K562 (cell line): ENCODE data around the gene ABCC10. TPM values are rescaled to one million over a fixed set of nuclear protein-coding genes. Genes with fewer than 3 reads are reported as not detected.

Experiments used
- ATAC-seq: fragments of 200-7000 bp; cut with Tn5 transposase; 3 replicates; pipeline ENCODE4 v1.9.1; 2020; ENCODE audit warnings: moderate library complexity
- BruUV-seq: library from RNA; stranded (reverse); fragments of 400-500 nt; replicated peaks from 2 replicates; lab custom pipeline; 2021; lab: Mats Ljungman, UMichigan
- CTCF ChIA-PET: fragments of 300-600 bp; formaldehyde crosslinking; extraction: SDS; loops from one replicate; lab custom pipeline; 2021; ENCODE audit warnings: low intra/inter-chr PET ratio; lab: Yijun Ruan, JAX
- POLR2A ChIA-PET: fragments of 300-600, 350-650 bp; sonication (Branson Sonifier 250); formaldehyde crosslinking; extraction: SDS; loops from one replicate; lab custom pipeline; 2021; ENCODE audit warnings: antibody characterized with exemption, inconsistent platforms; lab: Yijun Ruan, JAX
- DNase-seq, 4 experiments: peaks; one replicate each; pipeline versions ENCODE4 v3.0.0 to v3.0.0-alpha.2; 2011 to 2018; ENCODE audit warnings: low spot score in 3 of 4, mixed read lengths in 3 of 4; ENCODE audit errors: extremely low read depth in 1 of 4
- FAIRE-seq: peaks from 2 replicates; lab custom pipeline; 2011; peaks lifted over from hg19 to GRCh38; lab: Jason Lieb, UNC
- H2AFZ ChIP-seq: 2 replicates; pipeline ENCODE4 v1.6.0; 2011; ENCODE audit warnings: low read depth, low read length, control low read depth, inconsistent platforms
- H3K27ac ChIP-seq: fragments of 200-600 bp; 3 replicates; pipeline ENCODE4 v1.8.0; 2011; ENCODE audit warnings: low read depth, mild to moderate bottlenecking, control low read depth, inconsistent platforms, low read length, moderate library complexity, mixed read lengths; ENCODE audit errors: extremely low read depth
- H3K27me3 ChIP-seq, 2 experiments: fragments of 300-600 bp in 1 of 2; 2 replicates in 1 of 2; 3 replicates in 1 of 2; pipeline versions ENCODE4 v1.6.0 to v1.8.0; 2011; ENCODE audit warnings: inconsistent platforms in 2 of 2, low read length in 2 of 2, mild to moderate bottlenecking in 1 of 2, mixed read lengths in 1 of 2, moderate library complexity in 1 of 2; ENCODE audit not compliant: control insufficient read depth in 2 of 2, insufficient read depth in 2 of 2
- H3K36me3 ChIP-seq: fragments of 300-600 bp; 3 replicates; pipeline ENCODE4 v1.8.0; 2011; ENCODE audit warnings: mild to moderate bottlenecking, low read length, inconsistent platforms; ENCODE audit not compliant: control insufficient read depth, insufficient read depth
- H3K4me1 ChIP-seq, 2 experiments: fragments of 200-600 bp in 1 of 2; replicated peaks in 1 of 2; 2 replicates in 1 of 2; 3 replicates in 1 of 2; pipeline versions ENCODE4 v1.5.1 to v1.8.0; 2011; ENCODE audit warnings: inconsistent platforms in 2 of 2, low read length in 2 of 2, mild to moderate bottlenecking in 1 of 2, mixed read lengths in 1 of 2, moderate library complexity in 1 of 2; ENCODE audit not compliant: control insufficient read depth in 2 of 2, insufficient read depth in 2 of 2
- H3K4me2 ChIP-seq: 2 replicates; pipeline ENCODE4 v1.6.1; 2011; ENCODE audit warnings: low read length, control low read depth, inconsistent platforms, mixed read lengths; ENCODE audit not compliant: insufficient read depth
- H3K4me3 ChIP-seq: fragments of 200-600 bp; sonication (generic), shearing (Covaris generic); 2 replicates; pipeline ENCODE4 v1.5.1; 2016; ENCODE audit warnings: control low read depth, inconsistent platforms
- H3K79me2 ChIP-seq: fragments of 200-600 bp; 3 replicates; pipeline ENCODE4 v1.8.0; 2011; ENCODE audit warnings: low read length, inconsistent platforms; ENCODE audit not compliant: control insufficient read depth, insufficient read depth
- H3K9ac ChIP-seq, 2 experiments: 2 replicates each; pipeline versions ENCODE4 v1.6.0 to v1.6.1; 2011; ENCODE audit warnings: low read depth in 2 of 2, low read length in 2 of 2, control low read depth in 1 of 2, inconsistent platforms in 1 of 2, mild to moderate bottlenecking in 1 of 2, mixed read lengths in 1 of 2; ENCODE audit not compliant: insufficient read depth in 1 of 2
- H3K9me1 ChIP-seq: one replicate; pipeline ENCODE4 v1.6.0; 2011; ENCODE audit warnings: inconsistent platforms, mild to moderate bottlenecking, low read length, moderate library complexity; ENCODE audit not compliant: control insufficient read depth, insufficient read depth
- H3K9me3 ChIP-seq: replicated peaks from 2 replicates; pipeline ENCODE4 v1.5.1; 2011; ENCODE audit warnings: low read depth, low read length, inconsistent platforms; ENCODE audit not compliant: control insufficient read depth, insufficient read depth
- H4K20me1 ChIP-seq: replicated peaks from 2 replicates; pipeline ENCODE4 v1.6.1; 2011; ENCODE audit warnings: low read length, inconsistent platforms, mixed read lengths; ENCODE audit not compliant: control insufficient read depth, insufficient read depth
- FOXA3 ChIP-seq, 2 experiments: fragments of 450-650 bp in 1 of 2; sonication (generic) in 1 of 2; formaldehyde crosslinking; IDR thresholded peaks in 1 of 2; conservative IDR thresholded peaks in 1 of 2; 2 replicates each; pipeline versions ENCODE4 v1.4.0 to v1.8.0; 2020 to 2022; ENCODE audit warnings: mild to moderate bottlenecking in 2 of 2, missing genetic modification reagents in 1 of 2
- PYGO2 ChIP-seq: fragments of 450-650 bp; IDR thresholded peaks from 2 replicates; pipeline ENCODE4 v1.6.1; 2016; ENCODE audit warnings: mild to moderate bottlenecking, missing genetic modification characterization, moderate library complexity, missing compliant biosample characterization
- SPI1 ChIP-seq: IDR thresholded peaks from 2 replicates; pipeline ENCODE4 v1.6.1; 2011; ENCODE audit warnings: low read depth, low read length, control low read depth, borderline replicate concordance
- ZKSCAN3 ChIP-seq: fragments of 250-450 bp; sonication (Bioruptor Pico); IDR thresholded peaks from 2 replicates; pipeline ENCODE4 v1.4.0; 2020
- ZNF384 ChIP-seq: IDR thresholded peaks from 2 replicates; pipeline ENCODE4 v1.6.1; 2012; ENCODE audit warnings: low read depth, low read length, improper control_type of control experiment
- ZNF699 ChIP-seq: fragments of 250-450 bp; sonication (Bioruptor Pico); IDR thresholded peaks from 2 replicates; pipeline ENCODE4 v1.8.0; 2021; ENCODE audit warnings: mild to moderate bottlenecking, moderate library complexity; ENCODE audit not compliant: insufficient replicate concordance
- WGBS: fragments of 100-300 bp; shearing (Covaris generic); methylation state at CpG from one replicate; pipeline ENCODE4 v1.1.6; 2016; ENCODE audit warnings: low coverage, mixed read lengths; ENCODE audit not compliant: insufficient coverage; ENCODE audit errors: missing lambda C conversion rate; 5-methylcytosine and 5-hydroxymethylcytosine counted together
- in situ Hi-C: fragments of 300-500 bp; cut with MboI; formaldehyde crosslinking; loops from 4 replicates; pipeline ENCODE4 v1.15.0; 2018; ENCODE audit warnings: inconsistent platforms, mixed read lengths
- intact Hi-C: fragments of 100-400 bp; cut with micrococcal nuclease; formaldehyde crosslinking; loops from 2 replicates; pipeline ENCODE4 v1.14.2; 2022
- polyA plus RNA-seq, 8 experiments: library from polyadenylated mRNA; depleted of rRNA in 4 of 8; stranded (reverse) in 5 of 8; unstranded in 3 of 8; fragments of >200 nt; fragmentation: Nextera tagmentation in 2 of 8; fragmentation: Illumina TruSeq in 1 of 8; extraction: Ambion mirVana in 2 of 8; extraction: Trizol in 1 of 8; gene quantifications; 2 replicates each; pipeline versions ENCODE4 v1.2.1 to v1.2.3, GENCODE V29; 2011 to 2014; ENCODE audit warnings: inconsistent platforms in 1 of 8, missing spikeins in 1 of 8
- total RNA-seq, 7 experiments: library from RNA; depleted of rRNA in 6 of 7; stranded (reverse); fragments of >200 nt in 6 of 7; fragmentation: Illumina TruSeq in 2 of 7; extraction: Trizol in 2 of 7; gene quantifications; 2 replicates each; pipeline versions ENCODE4 v1.2.1 to v1.2.3, GENCODE V29; 2011 to 2021; ENCODE audit warnings: low replicate concordance in 1 of 7
- TF ChIP-seq, protein P1 (sequence below), 2 experiments: fragments of 450-650 bp in 1 of 2; sonication (generic) in 1 of 2; formaldehyde crosslinking; conservative IDR thresholded peaks; 2 replicates each; pipeline versions ENCODE4 v1.4.0 to v1.8.1; 2020 to 2022; ENCODE audit warnings: mild to moderate bottlenecking in 1 of 2, missing genetic modification reagents in 1 of 2
- TF ChIP-seq, protein P2 (sequence below): fragments of 250-450 bp; sonication (Bioruptor Pico); IDR thresholded peaks from 2 replicates; pipeline ENCODE4 v1.4.0; 2020; ENCODE audit warnings: mild to moderate bottlenecking, moderate library complexity
- TF ChIP-seq, protein P3 (sequence below): sonication (generic); formaldehyde crosslinking; IDR thresholded peaks from 2 replicates; pipeline ENCODE4 v1.8.0; 2022; ENCODE audit warnings: missing genetic modification reagents, mild to moderate bottlenecking, borderline replicate concordance
- TF ChIP-seq, protein P4 (sequence below): sonication (generic); formaldehyde crosslinking; IDR thresholded peaks from 2 replicates; pipeline ENCODE4 v1.8.0; 2022; ENCODE audit warnings: mild to moderate bottlenecking, missing genetic modification reagents

Gene ABCC10
- total and polyA plus RNA-seq, 9 of the 15 experiments (the other 6 are each of a cell fraction or from before 2014, with no cell fraction given): 2.4 to 29.1 (median 13.7) TPM

DNA sequence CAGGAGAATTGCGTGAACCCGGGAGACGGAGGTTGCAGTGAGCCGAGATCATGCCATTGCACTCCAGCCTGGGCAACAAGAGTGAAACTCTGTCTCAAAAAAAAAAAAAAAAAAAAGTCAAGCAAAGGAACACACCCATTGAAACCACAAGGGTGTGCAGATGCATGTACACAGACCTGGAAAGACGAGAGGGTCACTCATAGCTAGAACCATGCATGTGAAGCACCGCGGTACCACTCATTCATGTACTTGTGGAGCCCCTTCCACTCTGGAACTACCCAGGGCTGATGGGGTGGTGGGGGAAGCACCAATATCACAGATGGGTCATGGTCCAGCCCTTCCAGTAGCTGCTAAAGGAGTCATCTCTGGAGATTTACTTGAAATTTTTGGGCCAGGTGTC is 42.6 kb downstream of the ABCC10 start:
- Histone ChIP-seq H3K79me2 (no peaks in the 10 kb centered on the region), H3K9ac (no peak overlapping the region), H3K9me3 (no peaks in the 10 kb centered on the region), H4K20me1 (no peaks in the 10 kb centered on the region), H3K4me1 (no peaks in the 10 kb centered on the region; a peak in 2 of 5 replicates), H3K36me3 (no peaks in the 10 kb centered on the region), H3K9me1 (no peaks in the 10 kb centered on the region), H3K4me2 (no peak overlapping the region), H3K27me3 (no peaks in the 10 kb centered on the region), H3K4me3 (no peak overlapping the region), H2AFZ (no peak overlapping the region), H3K27ac (no peak overlapping the region)
- CTCF ChIA-PET: no interaction called here
- WGBS: 54% methylated on average over 7 of the region's 7 CpGs
- POLR2A ChIA-PET: interaction anchor here (0.6 to 1.1 kb wide), 3 partner anchors 13 to 42 kb away, joined by 3 to 4 read pairs (median 3); partner anchors contain the start of gene LRRC73
- intact Hi-C loops: no loop called here
- DNase-seq (no peak), FAIRE-seq (no peak), ATAC-seq (peak; percentile 38; the same call in 2 of the 3 replicates)
- no TSS peak for BruUV-seq
- TF ChIP-seq ZNF699 (CRISPR knock-in tag) (no peak), ZNF384 (peak; percentile 60)
- in situ Hi-C loops: no loop called here

DNA sequence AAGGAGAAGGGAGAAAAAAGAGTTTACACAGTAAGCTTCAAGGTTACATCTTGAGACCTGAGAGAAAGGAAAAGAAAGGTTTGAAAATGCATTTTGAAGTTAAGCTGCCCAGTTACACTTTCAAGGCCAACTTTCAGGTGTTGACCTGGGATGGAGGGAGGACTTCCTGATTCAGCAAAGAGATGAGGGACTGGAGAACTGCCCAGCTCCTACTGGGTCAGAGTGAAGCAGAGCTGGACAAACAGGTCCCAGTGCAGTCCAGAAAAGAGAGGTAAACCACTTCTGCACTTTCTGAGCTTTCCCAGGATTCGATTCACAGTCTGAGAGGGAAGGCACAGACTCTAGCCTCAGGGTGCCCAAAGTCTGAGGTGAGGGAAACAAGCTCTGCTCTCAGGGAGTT is 44.1 kb downstream of the ABCC10 start:
- 10% methylated on average over 1 of the region's 1 CpG for WGBS
- H3K4me1 ChIP-seq: no peaks in the 10 kb centered on the region; a peak in 2 of 5 replicates
- no peaks in the 10 kb centered on the region for H3K79me2 ChIP-seq
- ChIA-PET POLR2A (interaction anchor here (0.5 to 1.0 kb wide), 4 partner anchors 9 to 22 kb away, joined by 3 to 4 read pairs (median 4); no protein-coding TSS in a partner anchor), CTCF (no interaction called here)
- no peak for ATAC-seq
- H3K36me3 ChIP-seq: no peaks in the 10 kb centered on the region
- in situ Hi-C loops: no loop called here
- no peak overlapping the region; a peak in 1 of 4 replicates for H3K9ac ChIP-seq
- H3K9me1 ChIP-seq: no peaks in the 10 kb centered on the region
- no peak overlapping the region for H3K4me2 ChIP-seq
- peak overlapping the region; percentile 34 for H2AFZ ChIP-seq
- FAIRE-seq: no peak
- H3K27me3 ChIP-seq: no peaks in the 10 kb centered on the region
- DNase-seq: no peak
- H3K4me3 ChIP-seq: no peak overlapping the region
- no peaks in the 10 kb centered on the region for H3K9me3 ChIP-seq
- H3K27ac ChIP-seq: no peak overlapping the region
- no peaks in the 10 kb centered on the region for H4K20me1 ChIP-seq
- no TSS peak for BruUV-seq
- intact Hi-C loops: no loop called here
- TF ChIP-seq ZKSCAN3 (CRISPR knock-in tag) (no peak), PYGO2 (tag) (no peak), SPI1 (0 out of 2 replicates have a peak, but pooled peaks have one; percentile 7), FOXA3 (CRISPR knock-in tag; conservative IDR thresholded peaks at IDR 0.05 in 1 of 2, IDR thresholded peaks at IDR 0.05 in 1 of 2) (no peak)
- TF ChIP-seq, protein P1, sequence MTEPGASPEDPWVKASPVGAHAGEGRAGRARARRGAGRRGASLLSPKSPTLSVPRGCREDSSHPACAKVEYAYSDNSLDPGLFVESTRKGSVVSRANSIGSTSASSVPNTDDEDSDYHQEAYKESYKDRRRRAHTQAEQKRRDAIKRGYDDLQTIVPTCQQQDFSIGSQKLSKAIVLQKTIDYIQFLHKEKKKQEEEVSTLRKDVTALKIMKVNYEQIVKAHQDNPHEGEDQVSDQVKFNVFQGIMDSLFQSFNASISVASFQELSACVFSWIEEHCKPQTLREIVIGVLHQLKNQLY (CRISPR knock-in tag; conservative IDR thresholded peaks at IDR 0.05): no peak
- TF ChIP-seq, protein P2, sequence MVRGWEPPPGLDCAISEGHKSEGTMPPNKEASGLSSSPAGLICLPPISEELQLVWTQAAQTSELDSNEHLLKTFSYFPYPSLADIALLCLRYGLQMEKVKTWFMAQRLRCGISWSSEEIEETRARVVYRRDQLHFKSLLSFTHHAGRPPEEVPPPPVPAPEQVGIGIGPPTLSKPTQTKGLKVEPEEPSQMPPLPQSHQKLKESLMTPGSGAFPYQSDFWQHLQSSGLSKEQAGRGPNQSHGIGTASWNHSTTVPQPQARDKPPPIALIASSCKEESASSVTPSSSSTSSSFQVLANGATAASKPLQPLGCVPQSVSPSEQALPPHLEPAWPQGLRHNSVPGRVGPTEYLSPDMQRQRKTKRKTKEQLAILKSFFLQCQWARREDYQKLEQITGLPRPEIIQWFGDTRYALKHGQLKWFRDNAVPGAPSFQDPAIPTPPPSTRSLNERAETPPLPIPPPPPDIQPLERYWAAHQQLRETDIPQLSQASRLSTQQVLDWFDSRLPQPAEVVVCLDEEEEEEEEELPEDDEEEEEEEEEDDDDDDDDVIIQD (CRISPR knock-in tag): no peak
- TF ChIP-seq, protein P3, sequence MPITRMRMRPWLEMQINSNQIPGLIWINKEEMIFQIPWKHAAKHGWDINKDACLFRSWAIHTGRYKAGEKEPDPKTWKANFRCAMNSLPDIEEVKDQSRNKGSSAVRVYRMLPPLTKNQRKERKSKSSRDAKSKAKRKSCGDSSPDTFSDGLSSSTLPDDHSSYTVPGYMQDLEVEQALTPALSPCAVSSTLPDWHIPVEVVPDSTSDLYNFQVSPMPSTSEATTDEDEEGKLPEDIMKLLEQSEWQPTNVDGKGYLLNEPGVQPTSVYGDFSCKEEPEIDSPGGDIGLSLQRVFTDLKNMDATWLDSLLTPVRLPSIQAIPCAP: no peak
- TF ChIP-seq, protein P4, sequence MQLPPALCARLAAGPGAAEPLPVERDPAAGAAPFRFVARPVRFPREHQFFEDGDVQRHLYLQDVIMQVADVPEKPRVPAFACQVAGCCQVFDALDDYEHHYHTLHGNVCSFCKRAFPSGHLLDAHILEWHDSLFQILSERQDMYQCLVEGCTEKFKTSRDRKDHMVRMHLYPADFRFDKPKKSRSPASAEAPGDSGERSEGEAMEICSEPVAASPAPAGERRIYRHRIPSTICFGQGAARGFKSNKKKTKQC: no peak
